ENCODE results near the gene PM20D1.

DNA sequence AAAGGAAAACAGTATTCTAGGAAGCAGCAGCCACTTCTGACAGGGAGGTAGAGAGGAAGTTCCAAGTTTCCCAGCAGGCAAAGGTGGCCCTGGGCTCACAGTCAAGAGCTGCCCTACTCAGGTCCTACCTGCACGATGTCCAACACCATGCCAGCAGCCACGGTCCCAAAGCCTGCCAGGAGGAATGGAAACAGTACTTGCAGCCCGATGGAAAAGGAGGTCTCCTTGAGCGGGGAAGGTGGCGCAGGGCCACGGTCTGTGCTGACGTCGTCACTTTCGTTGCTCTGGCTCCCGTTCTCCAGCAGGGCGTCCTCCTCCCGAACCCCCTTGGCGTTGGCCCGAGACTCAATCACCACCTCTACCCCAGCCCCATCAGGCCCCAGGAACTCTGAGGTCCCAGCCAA lies 40.0 kb downstream of the PM20D1 start:
- TF ChIP-seq, protein P1, sequence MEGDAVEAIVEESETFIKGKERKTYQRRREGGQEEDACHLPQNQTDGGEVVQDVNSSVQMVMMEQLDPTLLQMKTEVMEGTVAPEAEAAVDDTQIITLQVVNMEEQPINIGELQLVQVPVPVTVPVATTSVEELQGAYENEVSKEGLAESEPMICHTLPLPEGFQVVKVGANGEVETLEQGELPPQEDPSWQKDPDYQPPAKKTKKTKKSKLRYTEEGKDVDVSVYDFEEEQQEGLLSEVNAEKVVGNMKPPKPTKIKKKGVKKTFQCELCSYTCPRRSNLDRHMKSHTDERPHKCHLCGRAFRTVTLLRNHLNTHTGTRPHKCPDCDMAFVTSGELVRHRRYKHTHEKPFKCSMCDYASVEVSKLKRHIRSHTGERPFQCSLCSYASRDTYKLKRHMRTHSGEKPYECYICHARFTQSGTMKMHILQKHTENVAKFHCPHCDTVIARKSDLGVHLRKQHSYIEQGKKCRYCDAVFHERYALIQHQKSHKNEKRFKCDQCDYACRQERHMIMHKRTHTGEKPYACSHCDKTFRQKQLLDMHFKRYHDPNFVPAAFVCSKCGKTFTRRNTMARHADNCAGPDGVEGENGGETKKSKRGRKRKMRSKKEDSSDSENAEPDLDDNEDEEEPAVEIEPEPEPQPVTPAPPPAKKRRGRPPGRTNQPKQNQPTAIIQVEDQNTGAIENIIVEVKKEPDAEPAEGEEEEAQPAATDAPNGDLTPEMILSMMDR (IDR thresholded peaks at IDR 0.05; ENCODE audit: low read depth, low read length), result no peak
- TF ChIP-seq POLR2A (IDR thresholded peaks at IDR 0.05; ENCODE audit: extremely low read depth, insufficient read length), result no peak
- TF ChIP-seq, protein P2, sequence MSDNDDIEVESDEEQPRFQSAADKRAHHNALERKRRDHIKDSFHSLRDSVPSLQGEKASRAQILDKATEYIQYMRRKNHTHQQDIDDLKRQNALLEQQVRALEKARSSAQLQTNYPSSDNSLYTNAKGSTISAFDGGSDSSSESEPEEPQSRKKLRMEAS (IDR thresholded peaks at IDR 0.05; ENCODE audit: low read depth, low read length), result no peak

Data from NB4 (cell line).